GM18909 (cell line): Measurements from ENCODE around the gene GALNT7.

Experiments
- ATAC-seq: cut with Tn5 transposase; IDR thresholded peaks from one replicate; pipeline ENCODE4 v1.9.1; 2021; ENCODE audit warnings: mild to moderate bottlenecking; ENCODE audit not compliant: unreplicated experiment, poor library complexity

Gene GALNT7

DNA sequence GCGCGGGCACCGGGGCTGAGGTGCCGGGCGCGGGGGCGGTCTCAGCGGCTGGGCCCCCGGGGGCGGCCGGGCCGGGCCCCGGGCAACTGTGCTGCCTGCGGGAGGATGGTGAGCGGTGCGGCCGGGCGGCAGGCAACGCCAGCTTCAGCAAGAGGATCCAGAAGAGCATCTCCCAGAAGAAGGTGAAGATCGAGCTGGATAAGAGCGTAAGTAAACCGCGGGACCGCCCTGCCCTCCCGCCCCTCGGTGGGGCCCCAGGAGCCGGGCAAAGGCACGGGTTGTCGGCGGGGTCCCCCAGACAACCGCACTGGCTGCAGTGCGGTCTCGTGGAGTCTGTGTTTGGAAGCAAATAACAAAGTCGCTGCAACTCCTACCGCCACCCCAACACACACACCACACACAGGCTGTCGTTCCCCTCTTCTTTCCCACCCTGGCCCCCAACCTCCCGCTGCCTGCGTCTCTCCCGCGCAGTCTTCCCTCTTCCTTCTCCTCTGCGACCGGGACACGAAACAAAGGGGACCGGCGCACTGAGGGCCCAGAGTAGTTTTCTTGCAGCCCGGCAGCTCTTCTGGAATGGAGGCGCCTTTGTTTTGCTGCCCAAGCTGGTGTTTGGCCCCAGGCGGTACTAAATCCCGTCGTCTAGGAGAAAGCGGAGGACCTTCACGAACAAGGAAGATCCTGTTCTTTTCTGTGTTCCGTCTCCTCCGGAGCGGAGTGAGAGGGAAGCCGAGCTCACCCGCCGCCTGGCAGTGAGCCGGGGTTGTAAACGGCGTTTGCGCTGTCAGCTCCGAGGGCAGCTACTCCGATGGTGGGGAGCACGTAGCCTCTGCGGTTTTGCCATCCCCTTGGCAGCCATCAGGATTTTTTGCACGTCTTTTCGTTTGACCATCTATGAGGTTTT is 202.9 kb downstream of the GALNT7 start:
- ATAC-seq = peak; percentile 22
